Inflammatory macrophage treated with lipopolysaccharide for 1 hour (primary cell): ENCODE measurements around the gene ONECUT2.
"Not testable (repeated sequence)": the region's sequence is repeated elsewhere in the genome, so short reads cannot be mapped to it uniquely, and the experiment has no call there.

Source experiments
- DNase-seq, 2 donors: peaks; one replicate each; pipeline ENCODE4 v3.0.0-alpha.2; 2020 to 2022

ONECUT2 gene

GRCh38 chr18:57446322-57446721, 11.1 kb downstream of the ONECUT2 start:
- DNase-seq, result no peak

GRCh38 chr18:57447154-57447621, 12.0 kb downstream of the ONECUT2 start:
- DNase-seq, result no peak

GRCh38 chr18:57455576-57456129, 20.5 kb downstream of the ONECUT2 start:
- no peak for DNase-seq

GRCh38 chr18:57461652-57462269, 26.6 kb downstream of the ONECUT2 start:
- no peak for DNase-seq

GRCh38 chr18:57466307-57466706, 31.1 kb downstream of the ONECUT2 start:
- no peak for DNase-seq

GRCh38 chr18:57466745-57467409, 31.7 kb downstream of the ONECUT2 start:
- DNase-seq, result no peak

- DNase-seq, result no peak
Observed at GRCh38 chr18:57469884-57470283, 34.7 kb downstream of the ONECUT2 start.

- DNase-seq, result no peak
Observed at GRCh38 chr18:57475408-57475807, 40.2 kb downstream of the ONECUT2 start.

GRCh38 chr18:57475903-57476302, 40.7 kb downstream of the ONECUT2 start:
- no peak for DNase-seq

- DNase-seq, result no peak
Observed at GRCh38 chr18:57480733-57481132, 45.6 kb downstream of the ONECUT2 start.

- DNase-seq, result no peak
Observed at GRCh38 chr18:57497372-57498294, 62.5 kb downstream of the ONECUT2 start.

- DNase-seq, result no peak
Observed at GRCh38 chr18:57498682-57499256, 63.6 kb downstream of the ONECUT2 start.

GRCh38 chr18:57502624-57503023, 67.5 kb downstream of the ONECUT2 start:
- DNase-seq, result no peak

GRCh38 chr18:57505231-57505630, 70.1 kb downstream of the ONECUT2 start:
- DNase-seq, result no peak

GRCh38 chr18:57516056-57516455, 80.9 kb downstream of the ONECUT2 start:
- DNase-seq, result no peak

GRCh38 chr18:57518533-57518932, 83.4 kb downstream of the ONECUT2 start:
- no peak for DNase-seq

- no peak for DNase-seq
Observed at GRCh38 chr18:57519668-57520424, 84.7 kb downstream of the ONECUT2 start.

- DNase-seq, result not testable (repeated sequence)
Observed at GRCh38 chr18:57522348-57522747, 87.2 kb downstream of the ONECUT2 start.

GRCh38 chr18:57523171-57523956, 88.2 kb downstream of the ONECUT2 start:
- peak; percentile 75 to 82 for DNase-seq

GRCh38 chr18:57527556-57528229, 92.5 kb downstream of the ONECUT2 start:
- DNase-seq, result no peak

- DNase-seq, result no peak
Observed at GRCh38 chr18:57529151-57529550, 94.0 kb downstream of the ONECUT2 start.
